Right renal cortex interstitium (tissue), 3 donors: ENCODE data around the gene DHX9. TPM values are rescaled to one million over a fixed set of nuclear protein-coding genes. Genes with fewer than 3 reads are reported as not detected.
A peak's percentile ranks its signal among the peaks of the same experiment; 100 is the strongest.

Experiments used
- DNase-seq, 3 donors: peaks; one replicate each; pipeline ENCODE4 v3.0.0-alpha.2; 2013; ENCODE audit warnings: low read depth in 3 of 3, low spot score in 2 of 3
- polyA plus RNA-seq, 3 donors: library from polyadenylated mRNA; unstranded; fragments of 120-200 nt; gene quantifications; one replicate each; pipeline ENCODE4 v1.2.1, GENCODE V29; 2013; ENCODE audit not compliant: insufficient read length in 3 of 3

The DHX9 gene
- polyA plus RNA-seq: 100 to 1,000 TPM; 290 to 316 (median 311) TPM

DNA sequence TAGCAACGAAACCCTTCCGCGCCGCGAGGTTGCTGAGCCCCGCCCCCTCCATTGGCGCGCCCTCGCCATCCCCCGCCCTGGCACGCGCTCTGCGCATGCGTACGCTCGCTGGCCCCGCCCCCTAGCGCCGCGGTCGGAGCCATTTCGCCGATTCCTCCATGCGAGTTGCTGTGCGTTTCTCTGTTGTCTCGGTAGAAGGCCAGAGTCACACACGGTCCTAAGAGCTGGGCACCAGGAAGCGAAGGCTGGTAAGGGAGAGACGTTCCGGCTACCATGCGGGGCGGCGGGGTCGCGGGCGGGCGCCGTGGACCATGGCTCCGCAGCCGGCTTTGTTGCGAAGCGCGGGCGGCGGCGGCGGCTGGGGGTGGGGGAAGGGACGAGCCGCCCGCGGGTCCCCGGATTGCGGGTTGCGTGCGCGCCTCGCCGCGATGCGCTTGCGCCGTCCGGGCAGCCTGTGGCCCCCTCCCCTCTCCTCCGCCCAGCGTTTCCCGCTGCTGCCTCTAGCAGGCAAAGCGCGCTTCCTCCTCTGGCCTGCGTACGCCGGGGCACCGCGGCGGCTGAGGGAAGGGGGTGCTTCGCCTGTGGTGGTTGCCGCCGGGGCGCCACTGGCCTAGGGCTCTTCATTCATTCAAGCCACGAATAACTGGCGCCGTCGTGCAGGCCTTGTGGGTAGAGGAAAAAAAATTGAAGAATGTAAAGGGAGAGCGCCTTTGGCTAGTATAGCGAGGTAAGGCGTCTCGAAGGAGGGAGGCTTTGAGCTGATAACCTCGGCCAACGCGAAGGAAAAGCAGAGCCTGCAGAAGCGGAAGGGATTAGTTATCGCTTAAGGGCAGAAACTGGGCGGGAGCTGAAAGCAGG is at the start of gene DHX9:
Gene DHX9 (plus strand): TSS at position 139 of the 858 bp plus-strand sequence. CDS start 3,220 bp downstream, outside the sequence.
- DNase-seq: peak; percentile 82 to 87 (median 84)

DNA sequence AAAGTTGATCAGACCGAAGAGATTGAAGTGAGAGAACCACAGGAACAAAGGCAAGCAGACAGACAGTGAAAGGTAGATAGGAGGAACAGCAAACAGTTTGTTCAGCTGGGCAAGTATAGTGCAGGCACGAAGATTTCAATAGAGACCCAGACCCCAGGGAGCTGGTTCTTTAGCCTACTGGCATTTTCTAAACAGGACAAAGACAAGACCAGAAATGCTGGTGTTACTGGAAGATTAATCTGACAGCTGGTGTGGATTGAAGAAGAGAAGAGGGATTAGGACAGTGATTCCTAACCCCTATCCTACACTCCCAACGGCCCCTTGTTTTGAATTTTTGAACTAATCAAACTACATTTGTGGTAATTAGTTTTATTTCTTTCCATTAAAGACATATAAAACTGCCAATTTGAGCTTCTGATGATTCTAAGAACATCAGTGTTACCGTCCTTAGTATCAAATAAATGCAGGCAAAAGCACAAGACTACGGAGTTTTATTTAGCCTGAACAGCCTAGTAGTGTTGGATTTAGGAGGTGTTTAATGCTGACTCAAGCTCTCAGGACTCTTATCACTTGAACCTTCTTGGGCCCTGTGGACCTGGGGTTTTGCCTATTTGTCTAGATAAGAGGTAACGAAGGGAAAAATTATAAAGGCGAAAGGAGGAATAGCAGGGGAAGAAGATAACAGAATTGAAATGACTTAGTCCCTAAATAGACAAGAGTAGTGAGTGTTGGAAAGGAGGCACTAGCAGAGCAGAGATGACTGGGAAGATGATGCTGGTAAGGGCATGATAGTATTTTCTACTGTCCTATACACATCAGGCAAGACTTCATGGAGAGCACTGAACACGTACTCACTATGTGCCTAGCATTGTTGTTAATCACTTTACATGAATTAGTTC is 47.6 kb upstream of the DHX9 start:
- no peak for DNase-seq

DNA sequence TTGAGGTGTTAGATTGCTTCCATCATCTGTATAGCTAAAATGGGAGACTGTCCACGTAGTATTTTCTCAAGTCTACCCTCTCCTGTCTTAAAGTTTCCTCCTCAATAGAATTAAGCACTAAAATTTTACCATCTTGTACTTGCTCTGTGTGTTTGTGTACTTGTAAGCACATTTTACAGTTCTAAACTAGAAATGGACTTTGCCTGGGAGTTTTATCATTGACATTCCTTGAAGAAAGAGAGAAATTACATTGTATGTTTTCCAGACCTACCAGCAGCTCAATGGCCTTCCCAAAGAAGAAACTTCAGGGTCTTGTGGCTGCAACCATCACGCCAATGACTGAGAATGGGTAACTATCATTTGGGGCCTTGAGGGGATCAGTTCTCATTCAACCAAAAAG is 45.1 kb upstream of the DHX9 start:
- DNase-seq: no peak

DNA sequence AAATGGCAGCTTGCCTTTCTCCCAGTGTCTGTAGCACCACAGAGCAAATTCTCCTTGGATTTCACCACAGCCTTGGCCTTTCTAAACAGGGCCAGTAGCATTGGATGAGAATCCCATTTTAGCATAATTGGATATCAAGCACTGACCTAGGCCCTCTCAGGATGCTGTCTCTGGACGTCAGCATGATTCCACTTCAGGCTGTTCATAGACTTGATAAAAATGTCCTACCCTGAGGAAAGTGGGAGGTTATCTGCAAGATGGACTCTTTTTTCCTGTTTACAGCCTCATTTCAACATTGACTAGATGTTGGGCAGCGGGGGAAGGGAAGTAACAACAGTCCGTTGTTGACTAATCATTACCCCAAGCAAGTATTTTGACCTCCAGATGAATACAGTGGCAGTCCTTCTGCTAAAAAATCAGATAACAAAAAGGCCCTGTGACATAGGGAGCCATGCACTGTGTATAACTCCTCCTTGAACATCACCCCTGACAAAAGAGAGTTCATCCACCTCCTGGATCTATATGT is 44.4 kb upstream of the DHX9 start:
- no peak for DNase-seq

DNA sequence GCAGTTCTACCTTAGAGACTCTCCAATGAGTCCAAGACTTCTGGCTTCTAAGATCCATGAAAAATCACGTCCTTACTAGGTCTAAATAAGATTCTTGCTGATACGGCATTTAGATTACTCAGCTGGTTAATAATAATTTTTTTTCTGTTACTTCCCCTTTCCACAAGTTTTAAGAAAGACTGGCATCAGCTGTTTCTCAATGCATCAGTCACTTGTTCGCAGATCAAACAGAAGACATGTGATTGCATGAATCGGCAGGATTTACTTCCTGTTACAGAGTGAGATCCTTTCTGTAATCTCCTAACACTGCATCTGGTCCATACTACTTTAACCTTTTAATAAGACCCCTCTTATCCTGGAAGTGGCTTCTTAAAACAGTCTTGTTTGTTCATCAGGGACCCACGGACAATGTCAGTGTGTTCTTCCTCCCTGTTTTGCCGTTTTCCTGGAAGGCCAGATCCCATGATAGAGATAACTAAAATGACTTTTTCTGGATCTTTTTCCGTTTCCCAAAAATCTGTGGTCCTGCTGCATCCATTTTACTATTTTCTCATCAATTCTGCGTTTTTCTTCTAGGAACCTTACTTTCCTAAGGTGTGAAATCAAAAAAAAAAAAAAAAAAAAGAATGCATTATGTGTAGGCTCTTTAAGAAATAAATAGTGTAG is 43.5 kb upstream of the DHX9 start:
- DNase-seq: no peak

DNA sequence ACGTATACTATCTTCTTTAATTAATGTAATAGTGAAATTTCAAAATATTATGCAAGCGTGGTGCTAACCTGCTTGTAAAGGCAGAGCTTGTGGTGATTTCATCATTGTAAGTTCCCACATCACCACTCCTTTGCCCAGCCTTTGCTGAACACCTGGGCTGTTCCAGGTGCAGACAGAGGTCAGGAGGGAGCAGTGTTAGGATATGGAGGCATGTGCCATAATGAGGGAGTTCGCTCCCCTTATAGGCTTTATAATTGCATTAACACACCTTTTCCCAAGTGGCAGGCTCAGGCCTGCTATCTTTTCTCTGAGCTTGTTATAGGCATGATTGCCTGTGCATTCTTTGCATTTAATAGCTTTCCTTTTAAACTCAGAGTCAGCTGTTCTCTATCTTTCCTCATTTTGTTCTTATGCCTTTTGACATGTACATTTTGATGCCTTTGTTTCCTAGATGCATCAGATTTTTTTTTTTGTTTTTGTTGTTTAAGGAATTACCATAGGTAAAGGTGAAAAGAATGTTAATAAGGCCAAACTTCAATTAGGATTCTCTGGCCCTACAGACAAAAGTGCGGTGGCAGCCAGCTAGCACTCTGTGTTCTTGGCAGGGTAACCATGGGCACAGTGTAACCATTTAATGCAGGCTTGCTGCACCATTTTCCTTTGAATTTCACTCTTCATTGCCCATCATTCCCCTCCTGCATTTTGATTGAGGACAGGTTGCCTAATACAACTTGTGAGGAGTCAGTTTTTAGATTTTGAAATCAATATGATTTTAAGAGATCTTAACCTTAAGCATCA is 36.9 kb upstream of the DHX9 start:
- DNase-seq: no peak

DNA sequence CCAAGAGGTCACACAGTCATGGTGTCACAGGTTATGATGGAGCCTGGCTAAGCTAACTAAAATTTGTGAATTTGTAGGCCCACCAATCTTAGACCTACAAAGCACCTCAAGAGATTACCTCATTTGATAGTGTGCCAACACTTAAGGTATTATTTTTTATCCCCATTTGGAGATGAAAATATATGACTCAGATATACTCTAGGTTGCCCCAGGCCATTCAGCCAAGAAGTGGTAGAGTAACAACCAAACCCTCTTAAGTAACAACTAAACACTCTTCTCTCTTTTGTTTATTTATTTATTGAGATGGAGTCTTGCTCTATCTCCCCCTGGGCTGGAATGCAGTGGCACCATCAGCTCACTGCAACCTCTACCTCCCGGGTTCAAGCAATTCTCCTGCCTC is 35.3 kb upstream of the DHX9 start:
- no peak for DNase-seq

DNA sequence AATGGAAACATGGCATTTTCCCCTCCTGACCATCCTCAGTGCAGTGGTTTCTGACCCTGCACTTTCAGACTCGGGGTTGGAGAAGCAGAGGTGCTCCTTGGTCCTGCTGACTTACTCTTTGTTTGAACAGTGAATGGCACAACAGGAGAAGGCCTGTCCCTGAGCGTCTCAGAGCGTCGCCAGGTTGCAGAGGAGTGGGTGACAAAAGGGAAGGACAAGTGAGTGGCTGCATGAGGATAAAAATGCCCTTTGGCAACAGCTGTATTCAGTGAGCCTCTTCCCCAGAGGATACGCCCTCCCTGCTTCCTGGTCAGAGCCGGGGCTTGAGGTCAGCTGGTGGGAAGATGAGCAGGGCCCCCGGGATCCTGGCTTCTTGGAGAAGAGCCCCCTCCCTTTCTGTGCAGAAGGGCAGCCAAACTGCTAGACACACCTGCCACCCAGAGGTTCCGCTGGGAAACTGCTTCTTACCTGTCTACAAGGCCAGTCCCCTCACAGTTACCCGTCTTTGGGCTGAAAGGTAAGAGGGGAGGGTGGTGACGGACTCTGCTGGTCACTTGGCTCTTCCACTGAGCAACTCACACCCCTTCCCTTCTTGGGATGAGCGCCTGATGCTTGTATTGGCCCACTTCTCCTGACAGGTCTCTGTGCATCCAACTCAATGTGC is 33.0 kb upstream of the DHX9 start:
- DNase-seq: no peak

DNA sequence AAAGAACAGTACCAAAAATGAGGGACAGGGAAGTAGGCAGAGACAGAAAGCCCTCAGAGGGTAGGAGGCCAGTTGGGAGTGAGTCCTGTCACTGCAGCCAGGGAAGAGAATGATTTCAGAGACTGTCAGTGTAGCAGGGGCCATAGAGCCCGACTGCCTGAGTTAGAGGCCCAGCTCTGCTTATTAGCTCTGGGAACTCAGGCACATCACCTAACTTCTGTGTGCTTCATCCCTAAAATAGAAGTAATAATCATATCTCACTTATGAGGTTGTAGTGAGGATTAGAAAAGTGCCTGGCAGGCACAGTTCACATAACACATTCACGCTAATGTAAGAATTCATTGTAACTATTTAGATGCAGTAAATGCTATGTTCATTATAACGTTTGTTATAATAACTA is 31.2 kb upstream of the DHX9 start:
- no peak for DNase-seq

DNA sequence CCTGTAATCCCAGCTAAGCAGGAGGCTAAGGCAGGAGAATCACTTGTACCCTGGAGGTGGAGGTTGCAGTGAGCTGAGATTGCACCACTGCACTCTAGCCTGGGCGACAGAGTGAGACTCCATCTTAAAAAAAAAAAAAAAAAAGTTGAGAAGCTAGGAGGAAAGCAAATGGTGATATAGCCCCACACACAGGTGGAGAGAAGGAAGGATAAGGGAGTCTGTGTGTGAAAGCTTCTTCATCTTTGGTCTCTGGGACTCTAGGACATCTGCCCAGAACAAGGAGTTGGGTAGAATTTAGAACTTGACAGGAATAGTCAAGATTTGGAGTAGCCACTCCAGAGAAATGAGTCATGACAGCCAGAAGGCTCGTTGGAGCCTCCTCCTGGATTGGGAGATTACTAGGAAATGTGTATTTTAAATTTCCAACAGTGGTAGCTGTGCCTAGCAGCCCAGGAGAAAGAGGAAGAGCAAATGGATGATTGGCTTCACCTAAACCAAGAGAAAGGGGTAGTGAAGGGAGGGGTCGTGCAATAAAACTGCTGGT is 29.7 kb upstream of the DHX9 start:
- no peak for DNase-seq

DNA sequence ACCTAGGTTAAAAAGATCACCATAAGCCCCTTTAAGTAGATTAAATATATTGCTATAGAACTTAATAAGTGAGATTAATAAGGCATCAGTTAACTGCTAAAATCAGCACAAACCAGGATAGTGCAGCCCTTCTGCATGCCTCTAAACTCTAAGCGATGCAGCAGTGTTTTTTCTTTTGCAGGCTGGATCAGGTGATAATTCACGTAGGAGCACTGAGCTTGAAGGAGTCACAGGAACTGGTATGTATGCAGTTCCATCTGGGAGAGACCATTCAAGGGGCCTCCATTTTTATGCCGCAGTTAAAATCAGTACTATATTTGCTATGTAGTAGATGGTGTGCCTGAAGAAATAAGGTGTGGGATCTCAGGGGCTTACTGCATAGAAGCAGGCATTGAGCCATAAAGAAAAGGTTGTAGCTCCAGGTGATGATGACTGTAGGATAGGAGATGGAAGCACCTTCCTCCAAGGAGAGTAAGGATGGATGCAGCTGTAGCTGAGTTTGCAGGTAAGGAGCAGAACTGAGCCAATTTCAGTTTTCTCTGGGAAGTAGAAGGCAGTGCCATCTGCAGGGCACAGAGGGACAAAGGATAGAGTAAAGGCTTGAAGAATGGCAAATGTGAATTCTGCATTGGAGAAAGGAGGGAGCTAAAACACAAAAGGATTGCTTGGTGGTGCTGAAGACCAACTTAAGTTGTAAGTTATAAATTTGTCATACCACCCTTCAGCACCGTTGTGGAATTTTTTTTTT is 27.0 kb upstream of the DHX9 start:
- no peak for DNase-seq

DNA sequence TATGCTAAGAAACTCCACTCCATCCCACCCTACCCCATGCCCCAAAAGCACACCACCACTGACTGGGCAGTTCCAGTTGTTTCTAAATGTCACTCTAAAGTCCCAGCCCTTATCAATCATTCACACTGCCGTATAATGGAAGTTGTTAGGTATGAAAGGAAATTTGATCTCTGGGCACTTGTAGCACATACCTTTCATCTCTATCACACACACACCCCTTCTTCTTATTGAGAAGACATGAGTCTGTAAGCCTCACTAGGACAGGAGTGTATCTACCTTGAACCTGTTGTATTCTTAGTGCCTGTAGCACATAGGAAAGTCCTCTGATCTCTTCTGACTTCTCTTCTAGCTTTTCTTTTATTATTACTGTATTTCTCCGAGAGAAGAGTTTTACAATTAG is 22.3 kb upstream of the DHX9 start:
- DNase-seq: no peak

DNA sequence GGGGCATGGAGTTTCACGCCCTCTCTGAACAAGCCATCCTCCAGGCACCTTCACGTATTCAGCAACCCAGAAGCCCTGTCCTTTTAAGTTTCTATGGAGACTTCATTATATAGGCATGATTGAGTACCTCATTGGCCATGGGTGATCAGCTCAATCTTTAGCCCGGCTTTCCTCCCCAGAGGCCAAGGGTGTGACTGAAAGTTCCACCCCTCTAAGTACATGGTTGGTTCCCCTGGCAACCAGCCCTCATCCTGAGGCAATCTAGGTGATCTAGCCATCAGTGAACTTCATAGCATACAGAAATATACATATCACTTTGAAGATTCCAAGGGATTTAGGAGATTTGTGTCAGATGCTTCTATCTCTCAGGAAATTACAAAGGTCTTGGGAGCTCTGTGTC is 21.3 kb upstream of the DHX9 start:
- DNase-seq: no peak

DNA sequence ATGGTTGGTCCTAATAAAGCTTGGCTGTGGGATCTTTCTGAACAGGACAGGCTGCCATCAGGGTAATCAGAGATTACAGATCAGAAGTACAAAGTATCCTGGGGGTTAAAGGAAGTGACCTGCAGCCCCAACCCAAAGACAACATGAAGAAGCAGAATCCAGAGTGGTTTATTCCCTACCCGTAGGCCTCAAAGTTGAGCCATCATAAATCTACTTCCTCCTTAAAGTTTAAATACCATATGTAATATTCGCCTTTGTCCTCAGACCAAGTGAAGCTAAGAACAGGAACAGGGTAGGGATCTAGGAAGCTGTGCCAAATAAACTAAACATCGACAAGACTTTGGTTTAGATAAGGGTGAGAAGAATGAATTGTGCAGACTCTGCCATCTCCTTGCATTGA is 15.9 kb upstream of the DHX9 start:
- no peak for DNase-seq

DNA sequence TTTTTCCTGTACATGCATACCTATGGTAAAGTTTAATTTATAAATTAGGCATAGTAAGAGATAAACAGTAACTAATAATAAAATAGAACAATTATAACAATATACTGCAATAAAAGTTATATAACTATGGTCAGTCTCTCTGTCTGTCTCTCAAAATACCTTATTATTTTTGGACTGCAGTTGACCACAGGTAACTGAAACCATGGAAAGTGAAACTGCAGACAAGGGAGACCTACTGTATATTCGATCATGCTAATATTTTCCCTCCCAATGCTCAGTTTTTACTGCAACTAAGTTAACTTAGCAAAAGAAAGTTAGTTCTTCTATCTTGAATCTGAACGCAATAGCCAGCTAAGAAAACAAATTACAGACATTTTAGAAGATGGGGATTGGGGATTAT is 12.3 kb upstream of the DHX9 start:
- DNase-seq: no peak

DNA sequence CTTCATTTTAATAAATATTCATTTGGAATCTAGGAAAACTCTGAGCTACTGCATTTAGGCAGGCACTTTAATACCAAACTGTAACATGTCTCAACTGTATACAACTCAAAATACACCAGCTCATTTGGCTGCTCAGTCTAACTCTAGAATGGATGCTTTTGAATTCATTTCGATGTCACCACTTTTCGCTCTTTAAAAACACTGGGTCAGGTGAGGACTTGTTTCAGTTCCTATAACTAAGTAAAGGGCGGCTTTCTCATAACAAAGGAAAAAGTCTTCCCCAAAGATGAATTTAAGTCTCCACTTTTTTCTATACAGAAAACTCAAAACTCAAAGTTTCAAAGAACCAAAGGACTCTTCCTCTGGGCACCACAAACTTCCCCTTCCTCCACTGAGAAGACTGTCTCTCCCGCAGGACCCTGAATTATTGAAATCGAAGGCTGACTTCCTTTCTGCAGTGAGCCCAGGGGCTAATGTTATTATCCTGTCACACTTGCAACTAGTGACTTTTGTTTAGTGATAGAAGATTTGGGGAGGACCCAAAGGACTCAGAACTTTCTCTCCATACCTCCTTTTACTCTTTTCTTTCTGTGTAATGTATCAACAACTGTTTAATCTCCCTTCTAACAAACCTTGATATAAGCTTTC is 9.7 kb upstream of the DHX9 start:
- no peak for DNase-seq

DNA sequence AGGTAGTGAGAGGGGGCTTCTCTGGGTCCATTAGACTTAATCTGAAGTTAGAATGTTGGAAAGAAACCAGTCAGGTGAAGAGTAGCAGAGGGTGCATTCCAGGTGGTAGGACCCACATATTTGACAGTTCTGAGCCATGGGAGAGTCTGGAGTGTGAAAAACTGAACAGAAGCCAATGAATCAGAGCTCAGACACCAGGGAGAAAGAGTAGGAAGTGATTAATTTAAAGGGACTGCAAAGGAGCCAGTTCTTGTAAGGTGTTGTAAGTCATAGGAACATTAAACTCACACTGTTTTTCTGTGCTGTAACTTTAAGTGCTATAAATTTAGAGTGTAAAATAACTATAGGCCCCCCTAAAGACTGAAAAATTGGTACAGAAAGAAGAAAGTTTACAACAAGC is 5.9 kb upstream of the DHX9 start:
- DNase-seq: no peak

DNA sequence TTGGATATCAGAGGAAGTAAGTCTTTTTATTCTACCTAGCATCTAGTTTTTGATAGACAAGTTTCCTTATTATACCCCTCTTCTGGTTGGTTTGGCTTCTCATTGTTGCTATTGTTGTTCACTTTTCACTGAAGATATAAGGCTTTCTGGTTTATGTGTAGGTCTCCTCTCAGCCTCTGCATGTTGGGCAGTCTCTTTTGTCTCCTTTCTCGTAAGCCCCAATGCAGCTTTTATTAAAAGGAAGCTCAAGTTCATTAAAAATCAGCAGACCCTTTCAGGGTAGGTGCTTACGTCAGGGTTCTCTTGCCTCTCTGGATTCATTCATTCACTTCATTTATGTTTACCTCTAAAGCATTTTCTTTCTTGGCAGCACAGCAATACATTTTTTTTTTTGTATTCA is 4.8 kb upstream of the DHX9 start:
- DNase-seq: no peak
